Astrocyte (in vitro differentiated cells and primary cell): ENCODE data around the gene RAB6A.

Experiments
- EZH2 ChIP-seq: IDR thresholded peaks from 2 replicates; pipeline ENCODE4 v1.6.1; 2012; ENCODE audit warnings: mild to moderate bottlenecking, low read length, inconsistent platforms; ENCODE audit not compliant: insufficient read depth
- TF ChIP-seq, protein P1 (sequence below): IDR thresholded peaks from 2 replicates; pipeline ENCODE4 v1.5.1; 2011; ENCODE audit warnings: low read depth, mild to moderate bottlenecking, inconsistent platforms, low read length, moderate library complexity; ENCODE audit not compliant: insufficient read depth

DNA sequence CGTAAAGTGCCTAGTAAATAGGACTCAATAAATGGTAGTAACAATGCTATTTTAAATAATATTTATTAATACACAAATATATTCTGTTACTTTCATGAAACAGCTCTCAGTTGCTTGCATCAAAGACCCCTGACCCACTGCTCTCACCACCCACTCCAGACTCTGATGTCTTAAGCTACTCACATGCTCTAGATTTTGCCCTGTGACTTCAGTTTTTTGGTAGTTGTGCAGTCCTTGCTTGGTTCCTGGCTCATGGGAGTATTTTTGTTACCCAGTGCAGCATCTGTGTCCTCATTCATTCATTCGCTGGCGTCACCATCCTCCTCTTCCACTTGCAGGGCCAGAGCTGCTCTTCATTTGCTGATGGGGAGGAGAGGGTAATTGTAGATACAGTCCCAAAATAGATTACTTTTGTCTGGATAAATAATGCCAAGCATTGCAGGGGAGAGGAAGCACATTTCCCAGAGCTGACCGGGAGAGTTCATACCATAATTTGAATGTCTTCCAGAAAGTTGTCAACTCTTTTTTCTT lies 39.5 kb upstream of the RAB6A start:
- TF ChIP-seq, protein P1, sequence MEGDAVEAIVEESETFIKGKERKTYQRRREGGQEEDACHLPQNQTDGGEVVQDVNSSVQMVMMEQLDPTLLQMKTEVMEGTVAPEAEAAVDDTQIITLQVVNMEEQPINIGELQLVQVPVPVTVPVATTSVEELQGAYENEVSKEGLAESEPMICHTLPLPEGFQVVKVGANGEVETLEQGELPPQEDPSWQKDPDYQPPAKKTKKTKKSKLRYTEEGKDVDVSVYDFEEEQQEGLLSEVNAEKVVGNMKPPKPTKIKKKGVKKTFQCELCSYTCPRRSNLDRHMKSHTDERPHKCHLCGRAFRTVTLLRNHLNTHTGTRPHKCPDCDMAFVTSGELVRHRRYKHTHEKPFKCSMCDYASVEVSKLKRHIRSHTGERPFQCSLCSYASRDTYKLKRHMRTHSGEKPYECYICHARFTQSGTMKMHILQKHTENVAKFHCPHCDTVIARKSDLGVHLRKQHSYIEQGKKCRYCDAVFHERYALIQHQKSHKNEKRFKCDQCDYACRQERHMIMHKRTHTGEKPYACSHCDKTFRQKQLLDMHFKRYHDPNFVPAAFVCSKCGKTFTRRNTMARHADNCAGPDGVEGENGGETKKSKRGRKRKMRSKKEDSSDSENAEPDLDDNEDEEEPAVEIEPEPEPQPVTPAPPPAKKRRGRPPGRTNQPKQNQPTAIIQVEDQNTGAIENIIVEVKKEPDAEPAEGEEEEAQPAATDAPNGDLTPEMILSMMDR: no peak
- no peak for TF ChIP-seq EZH2
